NCI-H226 (cell line): Measurements from ENCODE around the gene HK2.

Source experiments
- DNase-seq: peaks from one replicate; pipeline ENCODE4 v3.0.0-alpha.2; 2015

The HK2 gene

GRCh38 chr2:74860079-74860478, 26.2 kb downstream of the HK2 start:
- DNase-seq = no peak

DNA sequence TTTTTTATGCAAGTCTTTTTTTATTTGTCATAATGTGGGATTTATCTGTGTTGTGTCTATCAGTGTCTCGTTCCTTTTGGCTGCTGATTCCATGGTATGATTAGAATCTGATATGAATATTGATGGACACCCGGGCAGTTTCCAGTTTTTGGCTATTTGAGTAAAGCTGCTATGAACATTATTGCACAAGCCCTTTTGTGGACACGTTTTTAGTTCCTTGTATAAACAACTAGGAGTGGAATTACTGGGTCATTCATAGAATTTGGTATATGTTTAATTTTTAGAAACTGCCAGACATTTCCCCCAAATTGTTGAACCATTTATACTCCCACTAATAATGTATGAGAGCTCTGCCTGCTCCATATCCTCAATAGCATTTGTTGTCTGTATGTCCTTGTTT, 26.6 kb downstream of the HK2 start:
- no peak for DNase-seq

- DNase-seq = no peak
Measured at GRCh38 chr2:74861531-74861930, 27.6 kb downstream of the HK2 start.

- no peak for DNase-seq
Measured at GRCh38 chr2:74862020-74862964, 28.4 kb downstream of the HK2 start.

GRCh38 chr2:74863802-74864248, 29.9 kb downstream of the HK2 start:
- no peak for DNase-seq

DNA sequence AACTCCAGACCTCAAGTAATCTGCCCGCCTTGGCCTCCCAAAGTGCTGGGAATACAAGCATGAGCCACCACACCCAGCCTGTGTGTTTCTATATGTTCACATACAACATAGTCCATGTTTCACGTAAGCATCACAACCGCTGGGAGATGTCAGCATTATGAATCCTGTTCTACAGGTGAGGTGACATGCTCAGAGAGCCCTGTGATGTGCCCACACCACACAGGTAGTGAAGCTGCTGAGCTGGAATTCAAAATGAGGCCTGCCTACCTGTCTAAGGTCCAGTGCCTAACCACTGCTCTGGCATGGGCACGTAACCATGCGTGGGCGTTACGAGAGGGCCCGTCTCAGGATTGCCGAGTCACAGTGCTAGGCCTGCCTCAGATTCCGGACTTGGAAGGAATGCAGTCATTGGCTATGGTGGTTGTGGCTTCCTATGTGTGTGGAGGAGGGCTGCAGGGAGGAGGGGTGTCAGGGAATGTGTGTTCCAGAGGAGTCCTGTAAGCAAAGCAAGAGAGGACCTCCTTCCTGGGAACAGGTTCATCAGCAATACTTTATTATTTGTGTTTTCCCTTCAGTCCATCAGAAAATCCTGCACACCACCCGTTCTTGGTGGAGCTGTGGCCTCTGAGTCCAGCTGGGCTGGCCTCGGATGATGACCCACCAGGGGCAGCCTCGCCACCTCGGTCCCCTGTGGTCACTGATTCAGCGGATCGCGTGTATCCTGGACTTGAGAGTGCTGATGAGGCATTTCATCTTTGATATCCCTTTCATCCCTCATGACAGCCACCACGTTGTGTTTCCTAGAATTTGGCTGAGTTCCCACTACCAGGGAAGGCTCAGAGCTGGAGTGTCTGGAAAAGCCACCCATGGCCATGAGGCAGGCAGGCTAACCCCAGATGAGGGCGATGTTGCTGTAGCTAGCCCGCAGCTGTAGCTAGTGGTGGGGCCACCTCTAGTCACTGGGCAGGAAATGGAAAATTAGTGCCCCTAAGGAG, 31.1 kb downstream of the HK2 start:
- DNase-seq = peak; percentile 89

- no peak for DNase-seq
Measured at GRCh38 chr2:74865770-74866674, 32.1 kb downstream of the HK2 start.

DNA sequence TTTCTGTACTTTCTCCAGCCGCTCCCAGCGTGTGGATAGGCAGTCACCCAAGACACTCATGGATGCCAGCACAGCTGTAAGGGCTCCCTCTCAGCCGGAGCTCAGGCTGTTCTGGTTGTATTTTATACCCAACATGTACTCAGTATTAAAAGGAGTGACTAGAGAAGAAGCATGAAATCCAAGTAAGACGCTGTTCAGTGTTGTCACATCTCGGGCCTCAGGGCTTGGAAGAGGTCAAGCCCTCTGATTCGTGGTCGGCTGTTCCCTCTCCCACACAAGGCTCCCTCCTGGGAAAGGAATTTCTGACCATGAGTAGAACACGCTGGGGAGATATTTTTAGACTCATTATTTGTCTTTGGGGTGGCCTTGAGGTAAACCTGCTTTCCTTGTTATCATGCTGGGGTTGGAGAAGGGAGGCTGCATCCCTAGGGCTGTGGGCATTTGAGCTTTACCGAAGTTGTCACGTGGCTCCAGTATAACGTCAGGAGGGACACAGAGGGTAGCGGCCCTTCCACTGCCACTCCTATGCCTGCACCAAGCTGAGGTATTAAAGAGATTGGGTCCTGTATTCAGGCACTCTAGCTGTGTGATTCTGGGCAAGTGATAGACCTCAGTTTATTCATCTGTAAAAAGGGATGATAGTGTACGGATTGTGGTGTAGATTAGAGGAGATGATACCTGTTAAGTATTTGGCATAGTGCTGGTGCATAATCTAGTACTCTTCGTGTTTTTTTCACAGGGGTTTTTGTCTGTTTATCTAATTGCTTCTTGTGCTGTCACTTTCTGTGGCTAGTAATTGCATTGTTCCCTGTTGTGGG, 34.1 kb downstream of the HK2 start:
- DNase-seq = peak; percentile 61

- no peak for DNase-seq
Measured at GRCh38 chr2:74869517-74869916, 35.6 kb downstream of the HK2 start.

GRCh38 chr2:74870951-74871350, 37.0 kb downstream of the HK2 start:
- DNase-seq = no peak

GRCh38 chr2:74871414-74871813, 37.5 kb downstream of the HK2 start:
- no peak for DNase-seq

- DNase-seq = peak; percentile 60
Measured at GRCh38 chr2:74872389-74872836, 38.5 kb downstream of the HK2 start.

- no peak for DNase-seq
Measured at GRCh38 chr2:74873012-74873665, 39.2 kb downstream of the HK2 start.

GRCh38 chr2:74873678-74874640, 40.0 kb downstream of the HK2 start:
- DNase-seq = no peak

GRCh38 chr2:74876081-74876886, 42.4 kb downstream of the HK2 start:
- DNase-seq = peak; percentile 35

GRCh38 chr2:74877376-74877775, 43.4 kb downstream of the HK2 start:
- DNase-seq = no peak

DNA sequence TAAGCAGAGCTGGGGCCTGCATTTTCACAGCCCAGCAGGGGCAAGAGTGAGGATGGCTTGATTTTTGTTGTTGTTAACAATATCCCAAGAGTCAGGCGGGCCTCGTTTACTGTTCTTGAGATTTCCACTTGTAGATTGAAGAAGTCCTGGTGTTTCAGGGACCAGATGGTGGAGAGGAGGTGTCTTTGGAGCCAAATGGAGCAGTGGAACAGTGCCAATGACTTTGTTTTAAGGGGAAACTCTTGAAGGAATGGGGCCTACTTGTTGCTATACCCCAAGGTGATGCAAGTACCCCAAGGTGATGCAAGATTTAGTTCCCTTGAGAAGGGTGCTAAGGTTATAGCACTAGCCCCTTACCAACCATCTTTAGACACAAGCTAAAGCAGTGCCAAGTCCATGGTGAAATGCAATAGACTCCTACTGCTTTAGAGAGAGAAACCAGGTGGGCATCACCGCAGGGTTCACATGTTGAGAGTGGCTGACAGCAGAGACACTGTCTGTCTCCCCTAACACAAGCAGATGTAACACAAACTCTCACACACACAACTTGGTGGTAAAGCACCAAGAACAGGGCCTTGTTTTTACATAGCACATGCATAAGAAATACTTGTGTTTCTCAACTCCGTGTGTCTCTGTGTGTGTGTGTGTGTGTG, 44.0 kb downstream of the HK2 start:
- no peak for DNase-seq

DNA sequence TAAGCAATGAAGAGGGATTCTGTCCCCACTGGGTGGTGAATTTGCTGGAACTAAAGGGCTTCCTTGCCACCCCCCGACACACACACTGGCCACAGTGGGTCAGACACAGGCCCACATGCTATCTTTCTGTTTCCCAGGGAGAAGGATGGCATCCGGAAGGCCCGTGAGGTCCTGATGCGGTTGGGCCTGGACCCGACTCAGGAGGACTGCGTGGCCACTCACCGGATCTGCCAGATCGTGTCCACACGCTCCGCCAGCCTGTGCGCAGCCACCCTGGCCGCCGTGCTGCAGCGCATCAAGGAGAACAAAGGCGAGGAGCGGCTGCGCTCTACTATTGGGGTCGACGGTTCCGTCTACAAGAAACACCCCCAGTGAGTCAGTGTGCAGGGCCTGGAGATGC, 44.6 kb downstream of the HK2 start:
- DNase-seq = no peak
